ENCODE measurements around the gene TOP3A. TPM values are rescaled to one million over a fixed set of nuclear protein-coding genes. Genes with fewer than 3 reads are reported as not detected.

The TOP3A gene
- total and polyA plus RNA-seq, 3 experiments from 2014 or later = 21.7 to 72.8 (median 69.7) TPM

DNA sequence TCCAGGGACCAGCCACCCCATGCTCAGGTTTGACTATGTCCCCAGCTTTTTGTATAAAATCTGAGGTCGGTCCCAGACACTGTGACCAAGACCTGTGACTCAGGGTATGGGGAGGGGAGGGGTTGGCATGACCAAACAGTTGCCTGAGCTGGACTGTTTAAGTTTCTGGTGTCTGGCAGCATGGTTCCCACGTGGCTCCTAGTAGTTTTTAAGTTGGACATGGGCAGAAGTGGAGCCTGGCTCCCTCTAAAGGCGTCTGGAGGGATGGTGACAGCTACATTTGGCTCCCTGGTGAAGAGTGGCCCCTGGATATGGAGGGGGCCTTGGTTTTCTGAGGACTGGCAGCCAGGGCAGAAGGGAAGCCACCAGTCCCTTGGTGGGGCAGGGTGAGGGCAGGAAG lies 8.2 kb upstream of the TOP3A start:
- Mint-ChIP-seq H3K36me3 (peaks cover 0 to 89% (median 5%) of the 10 kb centered on the region in 3 donors), H3K27ac (peak overlapping the region in 3 of 8 donors; percentile 12 to 88 (median 21)), H3K4me1 (peaks cover 35 to 59% (median 38%) of the 10 kb centered on the region in 3 donors), H3K27me3 (no peaks in the 10 kb centered on the region), H3K9me3 (no peaks in the 10 kb centered on the region), H3K4me3 (no peak overlapping the region)
- Histone ChIP-seq H3K9me3 (ENCODE audit: low read length) (no peaks in the 10 kb centered on the region), H3K27ac (ENCODE audit: low read depth, low read length) (no peak overlapping the region), H3K27me3 (ENCODE audit: insufficient read depth, low read length, poor library complexity, severe bottlenecking) (no peaks in the 10 kb centered on the region), H3K36me3 (ENCODE audit: insufficient read depth, low read length) (peaks cover 36% of the 10 kb centered on the region), H3K4me3 (ENCODE audit: low read length) (no peak overlapping the region), H3K4me1 (ENCODE audit: insufficient read depth, low read length) (peaks cover 23% of the 10 kb centered on the region)
- POLR2A ChIA-PET = no interaction called here
- CTCF ChIA-PET = interaction anchor here (1.3 to 1.4 kb wide), 2 partner anchors 9 to 74 kb away, joined by 3 read pairs; no protein-coding TSS in a partner anchor
- no peak for DNase-seq

DNA sequence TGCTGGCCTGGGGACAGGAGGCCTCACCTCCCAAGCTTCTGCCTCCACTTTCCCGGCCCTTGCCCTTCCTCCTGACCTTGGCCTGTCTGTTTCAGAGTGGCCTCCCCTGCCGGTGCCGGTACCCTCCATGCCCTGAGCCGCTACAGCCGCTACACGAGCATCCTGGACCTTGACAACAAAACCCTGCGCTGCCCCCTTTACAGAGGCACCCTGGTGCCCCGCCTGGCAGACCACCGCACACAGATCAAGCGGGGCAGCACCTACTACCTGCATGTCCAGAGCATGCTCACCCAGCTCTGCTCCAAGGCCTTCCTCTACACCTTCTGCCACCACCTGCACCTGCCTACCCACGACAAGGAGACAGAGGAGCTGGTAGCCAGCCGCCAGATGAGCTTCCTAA lies 7.7 kb upstream of the TOP3A start:
- Mint-ChIP-seq H3K9me3 (no peaks in the 10 kb centered on the region), H3K36me3 (peaks cover 0 to 88% (median 5%) of the 10 kb centered on the region in 3 donors), H3K4me3 (no peak overlapping the region), H3K27ac (peak overlapping the region in 3 of 8 donors; percentile 9 to 88 (median 66)), H3K27me3 (no peaks in the 10 kb centered on the region), H3K4me1 (peaks cover 40 to 63% (median 43%) of the 10 kb centered on the region in 3 donors)
- Histone ChIP-seq H3K4me1 (ENCODE audit: insufficient read depth, low read length) (peaks cover 28% of the 10 kb centered on the region), H3K27me3 (ENCODE audit: insufficient read depth, low read length, poor library complexity, severe bottlenecking) (no peaks in the 10 kb centered on the region), H3K36me3 (ENCODE audit: insufficient read depth, low read length) (peaks cover 40% of the 10 kb centered on the region), H3K4me3 (ENCODE audit: low read length) (no peak overlapping the region), H3K27ac (ENCODE audit: low read depth, low read length) (no peak overlapping the region), H3K9me3 (ENCODE audit: low read length) (no peaks in the 10 kb centered on the region)
- POLR2A ChIA-PET = interaction anchor here (1.0 kb wide), 1 partner anchor 62 kb away, joined by 3 read pairs; the partner anchor contains the start of gene MIEF2
- DNase-seq = no peak
- CTCF ChIA-PET = interaction anchor here (1.3 kb wide), 1 partner anchor 9 kb away, joined by 3 read pairs; no protein-coding TSS in a partner anchor

GRCh38 chr17:18321309-18321708 lies 6.5 kb upstream of the TOP3A start:
- Histone ChIP-seq H3K27ac (ENCODE audit: low read depth, low read length) (no peak overlapping the region), H3K4me1 (ENCODE audit: insufficient read depth, low read length) (peaks cover 40% of the 10 kb centered on the region), H3K9me3 (ENCODE audit: low read length) (no peaks in the 10 kb centered on the region), H3K27me3 (ENCODE audit: insufficient read depth, low read length, poor library complexity, severe bottlenecking) (no peaks in the 10 kb centered on the region), H3K4me3 (ENCODE audit: low read length) (no peak overlapping the region), H3K36me3 (ENCODE audit: insufficient read depth, low read length) (peaks cover 47% of the 10 kb centered on the region)
- Mint-ChIP-seq H3K27ac (peak overlapping the region in 2 of 8 donors; percentile 32 to 86), H3K27me3 (no peaks in the 10 kb centered on the region), H3K4me3 (no peak overlapping the region), H3K4me1 (peaks cover 51 to 70% (median 55%) of the 10 kb centered on the region in 3 donors), H3K9me3 (no peaks in the 10 kb centered on the region), H3K36me3 (peaks cover 0 to 87% (median 5%) of the 10 kb centered on the region in 3 donors)
- DNase-seq = no peak
- POLR2A ChIA-PET = interaction anchor here (0.7 kb wide), 1 partner anchor 130 kb away, joined by 3 read pairs; no protein-coding TSS in a partner anchor
- CTCF ChIA-PET = no interaction called here

GRCh38 chr17:18320301-18320700 lies 5.5 kb upstream of the TOP3A start:
- no peaks in the 10 kb centered on the region for H3K27me3 ChIP-seq (ENCODE audit: insufficient read depth, low read length, poor library complexity, severe bottlenecking)
- ChIA-PET POLR2A (no interaction called here), CTCF (no interaction called here)
- H3K9me3 Mint-ChIP-seq = no peaks in the 10 kb centered on the region
- H3K36me3 ChIP-seq (ENCODE audit: insufficient read depth, low read length) = peaks cover 43% of the 10 kb centered on the region
- no peaks in the 10 kb centered on the region for H3K27me3 Mint-ChIP-seq
- H3K4me3 Mint-ChIP-seq = peak overlapping the region in 1 of 7 donors; percentile 27
- peaks cover 0 to 84% (median 5%) of the 10 kb centered on the region in 3 donors for H3K36me3 Mint-ChIP-seq
- H3K27ac Mint-ChIP-seq = peak overlapping the region in 1 of 8 donors; percentile 23
- no peak overlapping the region for H3K4me3 ChIP-seq (ENCODE audit: low read length)
- no peak overlapping the region for H3K27ac ChIP-seq (ENCODE audit: low read depth, low read length)
- H3K9me3 ChIP-seq (ENCODE audit: low read length) = no peaks in the 10 kb centered on the region
- peaks cover 49% of the 10 kb centered on the region for H3K4me1 ChIP-seq (ENCODE audit: insufficient read depth, low read length)
- no peak for DNase-seq
- H3K4me1 Mint-ChIP-seq = peaks cover 59 to 74% (median 63%) of the 10 kb centered on the region in 3 donors

GRCh38 chr17:18319604-18320256 lies 4.9 kb upstream of the TOP3A start:
- H3K36me3 ChIP-seq (ENCODE audit: insufficient read depth, low read length) = peaks cover 37% of the 10 kb centered on the region
- H3K27me3 ChIP-seq (ENCODE audit: insufficient read depth, low read length, poor library complexity, severe bottlenecking) = no peaks in the 10 kb centered on the region
- H3K27ac ChIP-seq (ENCODE audit: low read depth, low read length) = no peak overlapping the region
- Mint-ChIP-seq H3K36me3 (peaks cover 0 to 84% (median 2%) of the 10 kb centered on the region in 3 donors), H3K9me3 (no peaks in the 10 kb centered on the region), H3K4me1 (peaks cover 62 to 74% (median 63%) of the 10 kb centered on the region in 3 donors), H3K27me3 (peaks cover 0 to 3% of the 10 kb centered on the region in 2 donors), H3K27ac (peak overlapping the region in 3 of 8 donors; percentile 33 to 82 (median 58)), H3K4me3 (peak overlapping the region in 5 of 7 donors; percentile 5 to 77 (median 37))
- POLR2A ChIA-PET = no interaction called here
- CTCF ChIA-PET = no interaction called here
- peaks cover 49% of the 10 kb centered on the region for H3K4me1 ChIP-seq (ENCODE audit: insufficient read depth, low read length)
- no peaks in the 10 kb centered on the region for H3K9me3 ChIP-seq (ENCODE audit: low read length)
- no peak overlapping the region for H3K4me3 ChIP-seq (ENCODE audit: low read length)
- DNase-seq = no peak

DNA sequence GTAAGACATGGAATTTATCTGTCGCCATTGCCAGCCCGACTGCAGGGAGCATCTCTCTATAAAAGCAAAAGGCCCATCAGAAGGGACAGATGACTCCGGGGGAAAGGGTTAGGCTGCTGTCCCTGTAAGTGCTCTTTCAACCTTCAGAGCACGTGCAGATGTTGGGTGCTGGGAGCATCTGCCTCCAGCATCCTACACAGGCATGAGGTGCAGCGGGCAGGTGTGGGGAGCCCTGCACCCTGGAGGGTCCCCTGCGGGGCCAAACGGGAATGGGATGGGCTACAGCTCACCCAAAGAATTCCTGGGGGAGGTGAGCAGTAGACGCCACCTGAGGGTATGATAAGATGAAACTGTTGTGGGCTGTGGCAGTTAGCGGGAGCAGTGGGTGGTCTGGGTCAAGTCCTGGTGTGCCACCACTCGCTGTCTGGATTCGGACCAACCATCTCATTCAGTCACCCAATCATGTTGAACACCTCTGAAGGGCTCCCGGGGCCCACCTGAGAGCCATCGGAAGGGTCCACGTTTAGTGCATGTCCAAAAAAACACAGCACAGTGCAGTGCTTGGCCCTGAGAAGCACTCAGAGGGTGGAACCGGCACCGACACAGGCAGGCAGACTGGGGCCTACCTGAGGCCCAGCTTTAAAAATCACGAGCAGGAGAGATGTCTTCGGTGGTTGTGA lies 4.1 kb upstream of the TOP3A start:
- Mint-ChIP-seq H3K36me3 (peaks cover 0 to 79% (median 2%) of the 10 kb centered on the region in 3 donors), H3K27ac (peak overlapping the region in 3 of 8 donors; percentile 55 to 82 (median 58)), H3K4me3 (peak overlapping the region in 4 of 7 donors; percentile 41 to 69 (median 48)), H3K9me3 (no peaks in the 10 kb centered on the region), H3K4me1 (peaks cover 66 to 79% (median 68%) of the 10 kb centered on the region in 3 donors), H3K27me3 (peaks cover 0 to 3% of the 10 kb centered on the region in 2 donors)
- POLR2A ChIA-PET = no interaction called here
- no peak overlapping the region for H3K27ac ChIP-seq (ENCODE audit: low read depth, low read length)
- DNase-seq = no peak
- peaks cover 51% of the 10 kb centered on the region for H3K4me1 ChIP-seq (ENCODE audit: insufficient read depth, low read length)
- H3K9me3 ChIP-seq (ENCODE audit: low read length) = no peaks in the 10 kb centered on the region
- peaks cover 29% of the 10 kb centered on the region for H3K36me3 ChIP-seq (ENCODE audit: insufficient read depth, low read length)
- no peaks in the 10 kb centered on the region for H3K27me3 ChIP-seq (ENCODE audit: insufficient read depth, low read length, poor library complexity, severe bottlenecking)
- H3K4me3 ChIP-seq (ENCODE audit: low read length) = no peak overlapping the region
- CTCF ChIA-PET = no interaction called here

DNA sequence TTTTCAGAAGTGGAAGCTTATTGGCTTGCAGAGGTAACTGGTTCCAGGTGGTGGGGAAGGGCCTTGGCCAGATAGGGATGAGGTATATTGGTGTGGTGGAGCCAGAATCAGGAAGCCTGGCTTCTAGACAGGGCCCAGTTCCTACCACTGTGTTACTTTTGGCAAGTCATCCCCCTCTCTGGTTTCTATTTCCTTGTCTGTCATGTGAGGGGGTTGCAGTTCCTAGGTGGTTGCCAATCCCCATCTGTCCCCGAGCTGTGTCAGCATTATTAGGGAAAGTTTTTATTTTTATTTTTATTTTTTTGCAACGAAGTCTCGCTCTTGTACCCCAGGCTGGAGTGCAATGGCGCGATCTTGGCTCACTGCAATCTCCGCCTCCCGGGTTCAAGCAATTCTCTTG lies 3.3 kb upstream of the TOP3A start:
- H3K4me3 Mint-ChIP-seq = peak overlapping the region in 5 of 7 donors; percentile 12 to 78 (median 43)
- Histone ChIP-seq H3K4me3 (ENCODE audit: low read length) (no peak overlapping the region), H3K36me3 (ENCODE audit: insufficient read depth, low read length) (peaks cover 22% of the 10 kb centered on the region), H3K27ac (ENCODE audit: low read depth, low read length) (no peak overlapping the region), H3K4me1 (ENCODE audit: insufficient read depth, low read length) (peaks cover 59% of the 10 kb centered on the region), H3K27me3 (ENCODE audit: insufficient read depth, low read length, poor library complexity, severe bottlenecking) (no peaks in the 10 kb centered on the region), H3K9me3 (ENCODE audit: low read length) (no peaks in the 10 kb centered on the region)
- H3K27ac Mint-ChIP-seq = peak overlapping the region in 3 of 8 donors; percentile 33 to 47 (median 40)
- POLR2A ChIA-PET = no interaction called here
- H3K36me3 Mint-ChIP-seq = peaks cover 0 to 73% (median 2%) of the 10 kb centered on the region in 3 donors
- H3K9me3 Mint-ChIP-seq = no peaks in the 10 kb centered on the region
- CTCF ChIA-PET = interaction anchor here (0.9 kb wide), 1 partner anchor 10 kb away, joined by 3 read pairs; no protein-coding TSS in a partner anchor
- DNase-seq = no peak
- peaks cover 0 to 3% of the 10 kb centered on the region in 2 donors for H3K27me3 Mint-ChIP-seq
- H3K4me1 Mint-ChIP-seq = peaks cover 73 to 87% (median 76%) of the 10 kb centered on the region in 3 donors
